Osteoblast (primary cell): Measurements from ENCODE around the gene C16orf96. TPM values are rescaled to one million over a fixed set of nuclear protein-coding genes. Genes with fewer than 3 reads are reported as not detected.

ENCODE experiments used
- DNase-seq: peaks from one replicate; pipeline ENCODE4 v3.0.0; 2011; ENCODE audit warnings: low spot score, mixed read lengths; ENCODE audit not compliant: insufficient read length; ENCODE audit errors: missing footprints
- H2AFZ ChIP-seq: 2 replicates; pipeline ENCODE4 v1.6.0; 2011; ENCODE audit warnings: mild to moderate bottlenecking, low read length
- H3K27ac ChIP-seq: 2 replicates; pipeline ENCODE4 v1.5.1; 2011; ENCODE audit warnings: mild to moderate bottlenecking, low read depth, low read length, moderate library complexity
- H3K27me3 ChIP-seq: 2 replicates; pipeline ENCODE4 v1.6.0; 2012; ENCODE audit warnings: mild to moderate bottlenecking, control low read depth, inconsistent platforms, low read length, moderate library complexity; ENCODE audit not compliant: insufficient read depth
- H3K36me3 ChIP-seq: 2 replicates; pipeline ENCODE4 v1.5.1; 2011; ENCODE audit warnings: mild to moderate bottlenecking, low read length, control low read depth, moderate library complexity; ENCODE audit not compliant: insufficient read depth
- H3K4me1 ChIP-seq: 2 replicates; pipeline ENCODE4 v1.5.1; 2011; ENCODE audit warnings: mild to moderate bottlenecking, low read length, control low read depth, moderate library complexity; ENCODE audit not compliant: insufficient read depth
- H3K4me2 ChIP-seq: 2 replicates; pipeline ENCODE4 v1.6.0; 2011; ENCODE audit warnings: mild to moderate bottlenecking, low read length; ENCODE audit not compliant: insufficient read depth
- H3K4me3 ChIP-seq: fragments of 200-600 bp; sonication (generic); 3 replicates; pipeline ENCODE4 v1.5.1; 2012; ENCODE audit warnings: mild to moderate bottlenecking, low read length, inconsistent platforms; ENCODE audit not compliant: insufficient read depth
- H3K79me2 ChIP-seq: 2 replicates; pipeline ENCODE4 v1.6.0; 2012; ENCODE audit warnings: mild to moderate bottlenecking, low read length, control low read depth, inconsistent platforms; ENCODE audit not compliant: insufficient read depth
- H3K9me3 ChIP-seq: 2 replicates; pipeline ENCODE4 v1.5.1; 2011; ENCODE audit warnings: low read depth, low read length, control low read depth
- H4K20me1 ChIP-seq: 2 replicates; pipeline ENCODE4 v1.6.0; 2012; ENCODE audit warnings: mild to moderate bottlenecking, low read length, control low read depth; ENCODE audit not compliant: insufficient read depth
- CTCF ChIP-seq: IDR thresholded peaks from 2 replicates; pipeline ENCODE4 v1.5.1; 2011; ENCODE audit warnings: mild to moderate bottlenecking, low read depth, low read length, moderate library complexity; ENCODE audit errors: extremely low read depth
- total RNA-seq: library from RNA; depleted of rRNA; stranded (reverse); fragments of >200 nt; gene quantifications from 2 replicates; pipeline ENCODE4 v1.2.3, GENCODE V29; 2012

Gene C16orf96
- total RNA-seq, 1 donor: not detected

- peaks cover 15% of the 10 kb centered on the region for H3K4me1 ChIP-seq
- peaks cover under 1% of the 10 kb centered on the region for H4K20me1 ChIP-seq
- DNase-seq: peak; percentile 47
- no peaks in the 10 kb centered on the region for H3K9me3 ChIP-seq
- H2AFZ ChIP-seq: no peak overlapping the region
- H3K79me2 ChIP-seq: peaks cover 7% of the 10 kb centered on the region
- no peaks in the 10 kb centered on the region for H3K27me3 ChIP-seq
- no peak overlapping the region for H3K4me3 ChIP-seq
- no peaks in the 10 kb centered on the region for H3K36me3 ChIP-seq
- no peak overlapping the region for H3K27ac ChIP-seq
- no peak overlapping the region for H3K4me2 ChIP-seq
- TF ChIP-seq CTCF: no peak
Measured at GRCh38 chr16:4618645-4619418, 62.7 kb downstream of the C16orf96 start.

- Histone ChIP-seq H3K27me3 (no peaks in the 10 kb centered on the region), H3K79me2 (peaks cover 37% of the 10 kb centered on the region), H2AFZ (no peak overlapping the region), H3K27ac (no peak overlapping the region), H3K9me3 (no peaks in the 10 kb centered on the region), H3K4me2 (no peak overlapping the region), H3K4me3 (no peak overlapping the region), H4K20me1 (peaks cover 20% of the 10 kb centered on the region), H3K36me3 (no peaks in the 10 kb centered on the region), H3K4me1 (peaks cover 10% of the 10 kb centered on the region)
- no peak for TF ChIP-seq CTCF
- peak; percentile 19 for DNase-seq
Measured at GRCh38 chr16:4623593-4623992, 67.5 kb downstream of the C16orf96 start.

GRCh38 chr16:4624015-4624826, 68.1 kb downstream of the C16orf96 start, which contains the start of gene MGRN1:
Gene MGRN1, plus strand, starts transcription at chr16:4624826. Its CDS starts 135 bp downstream, at chr16:4624961.
- peaks cover 10% of the 10 kb centered on the region for H3K4me1 ChIP-seq
- H4K20me1 ChIP-seq: peaks cover 22% of the 10 kb centered on the region
- peak within 1 kb of the TSS; percentile 90 for H3K27ac ChIP-seq
- no peaks in the 10 kb centered on the region for H3K27me3 ChIP-seq
- peak; percentile 94 for TF ChIP-seq CTCF
- H3K36me3 ChIP-seq: no peaks in the 10 kb centered on the region
- H3K79me2 ChIP-seq: peaks cover 44% of the 10 kb centered on the region
- H3K4me3 ChIP-seq: peak within 1 kb of the TSS; percentile 75
- H3K4me2 ChIP-seq: peak within 1 kb of the TSS; percentile 96
- peak within 1 kb of the TSS; percentile 95 for H2AFZ ChIP-seq
- no peaks in the 10 kb centered on the region for H3K9me3 ChIP-seq
- peak; percentile 99 for DNase-seq
